Daoy (cell line): ENCODE data around the gene HBM. TPM values are rescaled to one million over a fixed set of nuclear protein-coding genes. Genes with fewer than 3 reads are reported as not detected.
A peak's percentile ranks its signal among the peaks of the same experiment; 100 is the strongest.
"Not testable (repeated sequence)": the region's sequence is repeated elsewhere in the genome, so short reads cannot be mapped to it uniquely, and the experiment has no call there.

Source experiments
- DNase-seq: peaks from one replicate; pipeline ENCODE4 v3.0.0-alpha.2; 2015; ENCODE audit warnings: low read depth
- total RNA-seq: library from RNA; depleted of rRNA; stranded (reverse); fragments of >200 nt; shearing (Covaris generic); gene quantifications from 2 replicates; pipeline ENCODE4 v1.2.3, GENCODE V29; 2014

Gene HBM
- total RNA-seq, 1 experiment from 2014 or later, result not detected

DNA sequence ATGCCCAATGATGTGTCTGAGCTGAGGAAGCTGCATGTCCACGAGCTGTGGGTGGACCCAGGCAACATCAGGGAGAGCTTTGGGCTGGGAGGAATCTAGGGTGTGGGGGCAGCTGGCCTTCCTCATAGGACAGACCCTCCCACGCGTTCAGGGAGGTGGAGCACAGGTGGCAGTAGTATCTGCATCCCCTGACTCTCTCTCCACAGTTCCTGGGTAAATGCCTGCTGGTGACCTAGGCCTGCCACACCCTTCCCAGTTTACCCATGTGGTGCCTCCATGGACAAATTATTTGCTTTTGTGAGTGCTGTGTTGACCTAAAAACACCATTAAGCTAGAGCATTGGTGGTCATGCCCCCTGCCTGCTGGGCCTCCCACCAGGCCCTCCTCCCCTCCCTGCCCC lies 3.2 kb downstream of the HBM start:
- DNase-seq, result no peak

DNA sequence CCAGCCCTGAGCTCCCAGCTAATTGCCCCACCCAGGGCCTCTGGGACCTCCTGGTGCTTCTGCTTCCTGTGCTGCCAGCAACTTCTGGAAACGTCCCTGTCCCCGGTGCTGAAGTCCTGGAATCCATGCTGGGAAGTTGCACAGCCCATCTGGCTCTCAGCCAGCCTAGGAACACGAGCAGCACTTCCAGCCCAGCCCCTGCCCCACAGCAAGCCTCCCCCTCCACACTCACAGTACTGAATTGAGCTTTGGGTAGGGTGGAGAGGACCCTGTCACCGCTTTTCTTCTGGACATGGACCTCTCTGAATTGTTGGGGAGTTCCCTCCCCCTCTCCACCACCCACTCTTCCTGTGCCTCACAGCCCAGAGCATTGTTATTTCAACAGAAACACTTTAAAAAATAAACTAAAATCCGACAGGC lies 4.3 kb downstream of the HBM start:
- DNase-seq, result peak; percentile 38

DNA sequence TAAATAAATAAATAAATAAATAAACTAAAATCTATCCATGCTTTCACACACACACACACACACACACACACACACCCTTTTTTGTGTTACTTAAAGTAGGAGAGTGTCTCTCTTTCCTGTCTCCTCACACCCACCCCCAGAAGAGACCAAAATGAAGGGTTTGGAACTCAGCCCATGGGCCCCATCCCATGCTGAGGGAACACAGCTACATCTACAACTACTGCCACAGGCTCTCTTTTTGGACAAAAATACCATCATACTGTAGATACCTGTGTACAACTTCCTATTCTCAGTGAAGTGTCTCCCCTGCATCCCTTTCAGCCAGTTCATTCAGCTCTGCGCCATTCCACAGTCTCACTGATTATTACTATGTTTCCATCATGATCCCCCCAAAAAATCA lies 5.0 kb downstream of the HBM start:
- no peak for DNase-seq

DNA sequence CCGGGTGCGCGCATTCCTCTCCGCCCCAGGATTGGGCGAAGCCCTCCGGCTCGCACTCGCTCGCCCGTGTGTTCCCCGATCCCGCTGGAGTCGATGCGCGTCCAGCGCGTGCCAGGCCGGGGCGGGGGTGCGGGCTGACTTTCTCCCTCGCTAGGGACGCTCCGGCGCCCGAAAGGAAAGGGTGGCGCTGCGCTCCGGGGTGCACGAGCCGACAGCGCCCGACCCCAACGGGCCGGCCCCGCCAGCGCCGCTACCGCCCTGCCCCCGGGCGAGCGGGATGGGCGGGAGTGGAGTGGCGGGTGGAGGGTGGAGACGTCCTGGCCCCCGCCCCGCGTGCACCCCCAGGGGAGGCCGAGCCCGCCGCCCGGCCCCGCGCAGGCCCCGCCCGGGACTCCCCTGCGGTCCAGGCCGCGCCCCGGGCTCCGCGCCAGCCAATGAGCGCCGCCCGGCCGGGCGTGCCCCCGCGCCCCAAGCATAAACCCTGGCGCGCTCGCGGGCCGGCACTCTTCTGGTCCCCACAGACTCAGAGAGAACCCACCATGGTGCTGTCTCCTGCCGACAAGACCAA lies 6.7 kb downstream of the HBM start, which contains the start of gene HBA2:
Gene HBA2 (plus strand): TSS at position 503 of the 568 bp plus-strand sequence. CDS start 37 bp downstream, at position 540.
- DNase-seq, result not testable (repeated sequence)

DNA sequence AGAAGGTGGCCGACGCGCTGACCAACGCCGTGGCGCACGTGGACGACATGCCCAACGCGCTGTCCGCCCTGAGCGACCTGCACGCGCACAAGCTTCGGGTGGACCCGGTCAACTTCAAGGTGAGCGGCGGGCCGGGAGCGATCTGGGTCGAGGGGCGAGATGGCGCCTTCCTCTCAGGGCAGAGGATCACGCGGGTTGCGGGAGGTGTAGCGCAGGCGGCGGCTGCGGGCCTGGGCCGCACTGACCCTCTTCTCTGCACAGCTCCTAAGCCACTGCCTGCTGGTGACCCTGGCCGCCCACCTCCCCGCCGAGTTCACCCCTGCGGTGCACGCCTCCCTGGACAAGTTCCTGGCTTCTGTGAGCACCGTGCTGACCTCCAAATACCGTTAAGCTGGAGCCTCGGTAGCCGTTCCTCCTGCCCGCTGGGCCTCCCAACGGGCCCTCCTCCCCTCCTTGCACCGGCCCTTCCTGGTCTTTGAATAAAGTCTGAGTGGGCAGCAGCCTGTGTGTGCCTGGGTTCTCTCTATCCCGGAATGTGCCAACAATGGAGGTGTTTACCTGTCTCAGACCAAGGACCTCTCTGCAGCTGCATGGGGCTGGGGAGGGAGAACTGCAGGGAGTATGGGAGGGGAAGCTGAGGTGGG lies 7.6 kb downstream of the HBM start:
- not testable (repeated sequence) for DNase-seq

DNA sequence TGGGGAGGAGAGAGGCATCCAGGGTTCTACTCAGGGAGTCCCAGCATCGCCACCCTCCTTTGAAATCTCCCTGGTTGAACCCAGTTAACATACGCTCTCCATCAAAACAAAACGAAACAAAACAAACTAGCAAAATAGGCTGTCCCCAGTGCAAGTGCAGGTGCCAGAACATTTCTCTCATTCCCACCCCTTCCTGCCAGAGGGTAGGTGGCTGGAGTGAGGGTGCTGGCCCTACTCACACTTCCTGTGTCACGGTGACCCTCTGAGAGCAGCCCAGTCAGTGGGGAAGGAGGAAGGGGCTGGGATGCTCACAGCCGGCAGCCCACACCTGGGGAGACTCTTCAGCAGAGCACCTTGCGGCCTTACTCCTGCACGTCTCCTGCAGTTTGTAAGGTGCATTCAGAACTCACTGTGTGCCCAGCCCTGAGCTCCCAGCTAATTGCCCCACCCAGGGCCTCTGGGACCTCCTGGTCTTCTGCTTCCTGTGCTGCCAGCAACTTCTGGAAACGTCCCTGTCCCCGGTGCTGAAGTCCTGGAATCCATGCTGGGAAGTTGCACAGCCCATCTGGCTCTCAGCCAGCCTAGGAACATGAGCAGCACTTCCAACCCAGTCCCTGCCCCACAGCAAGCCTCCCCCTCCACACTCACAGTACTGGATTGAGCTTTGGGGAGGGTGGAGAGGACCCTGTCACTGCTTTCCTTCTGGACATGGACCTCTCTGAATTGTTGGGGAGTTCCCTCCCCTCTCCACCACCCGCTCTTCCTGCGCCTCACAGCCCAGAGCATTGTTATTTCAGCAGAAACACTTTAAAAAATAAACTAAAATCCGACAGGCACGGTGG lies 8.4 kb downstream of the HBM start:
- peak; percentile 38 for DNase-seq

DNA sequence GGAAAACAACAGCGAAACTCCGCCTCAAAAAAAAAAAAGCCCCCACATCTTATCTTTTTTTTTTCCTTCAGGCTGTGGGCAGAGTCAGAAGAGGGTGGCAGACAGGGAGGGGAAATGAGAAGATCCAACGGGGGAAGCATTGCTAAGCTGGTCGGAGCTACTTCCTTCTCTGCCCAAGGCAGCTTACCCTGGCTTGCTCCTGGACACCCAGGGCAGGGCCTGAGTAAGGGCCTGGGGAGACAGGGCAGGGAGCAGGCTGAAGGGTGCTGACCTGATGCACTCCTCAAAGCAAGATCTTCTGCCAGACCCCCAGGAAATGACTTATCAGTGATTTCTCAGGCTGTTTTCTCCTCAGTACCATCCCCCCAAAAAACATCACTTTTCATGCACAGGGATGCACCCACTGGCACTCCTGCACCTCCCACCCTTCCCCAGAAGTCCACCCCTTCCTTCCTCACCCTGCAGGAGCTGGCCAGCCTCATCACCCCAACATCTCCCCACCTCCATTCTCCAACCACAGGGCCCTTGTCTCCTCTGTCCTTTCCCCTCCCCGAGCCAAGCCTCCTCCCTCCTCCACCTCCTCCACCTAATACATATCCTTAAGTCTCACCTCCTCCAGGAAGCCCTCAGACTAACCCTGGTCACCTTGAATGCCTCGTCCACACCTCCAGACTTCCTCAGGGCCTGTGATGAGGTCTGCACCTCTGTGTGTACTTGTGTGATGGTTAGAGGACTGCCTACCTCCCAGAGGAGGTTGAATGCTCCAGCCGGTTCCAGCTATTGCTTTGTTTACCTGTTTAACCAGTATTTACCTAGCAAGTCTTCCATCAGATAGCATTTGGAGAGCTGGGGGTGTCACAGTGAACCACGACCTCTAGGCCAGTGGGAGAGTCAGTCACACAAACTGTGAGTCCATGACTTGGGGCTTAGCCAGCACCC lies 9.5 kb downstream of the HBM start:
- DNase-seq, result no peak

DNA sequence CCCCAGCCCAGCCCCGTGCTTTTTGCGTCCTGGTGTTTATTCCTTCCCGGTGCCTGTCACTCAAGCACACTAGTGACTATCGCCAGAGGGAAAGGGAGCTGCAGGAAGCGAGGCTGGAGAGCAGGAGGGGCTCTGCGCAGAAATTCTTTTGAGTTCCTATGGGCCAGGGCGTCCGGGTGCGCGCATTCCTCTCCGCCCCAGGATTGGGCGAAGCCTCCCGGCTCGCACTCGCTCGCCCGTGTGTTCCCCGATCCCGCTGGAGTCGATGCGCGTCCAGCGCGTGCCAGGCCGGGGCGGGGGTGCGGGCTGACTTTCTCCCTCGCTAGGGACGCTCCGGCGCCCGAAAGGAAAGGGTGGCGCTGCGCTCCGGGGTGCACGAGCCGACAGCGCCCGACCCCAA lies 10.2 kb downstream of the HBM start:
- DNase-seq, result not testable (repeated sequence)

DNA sequence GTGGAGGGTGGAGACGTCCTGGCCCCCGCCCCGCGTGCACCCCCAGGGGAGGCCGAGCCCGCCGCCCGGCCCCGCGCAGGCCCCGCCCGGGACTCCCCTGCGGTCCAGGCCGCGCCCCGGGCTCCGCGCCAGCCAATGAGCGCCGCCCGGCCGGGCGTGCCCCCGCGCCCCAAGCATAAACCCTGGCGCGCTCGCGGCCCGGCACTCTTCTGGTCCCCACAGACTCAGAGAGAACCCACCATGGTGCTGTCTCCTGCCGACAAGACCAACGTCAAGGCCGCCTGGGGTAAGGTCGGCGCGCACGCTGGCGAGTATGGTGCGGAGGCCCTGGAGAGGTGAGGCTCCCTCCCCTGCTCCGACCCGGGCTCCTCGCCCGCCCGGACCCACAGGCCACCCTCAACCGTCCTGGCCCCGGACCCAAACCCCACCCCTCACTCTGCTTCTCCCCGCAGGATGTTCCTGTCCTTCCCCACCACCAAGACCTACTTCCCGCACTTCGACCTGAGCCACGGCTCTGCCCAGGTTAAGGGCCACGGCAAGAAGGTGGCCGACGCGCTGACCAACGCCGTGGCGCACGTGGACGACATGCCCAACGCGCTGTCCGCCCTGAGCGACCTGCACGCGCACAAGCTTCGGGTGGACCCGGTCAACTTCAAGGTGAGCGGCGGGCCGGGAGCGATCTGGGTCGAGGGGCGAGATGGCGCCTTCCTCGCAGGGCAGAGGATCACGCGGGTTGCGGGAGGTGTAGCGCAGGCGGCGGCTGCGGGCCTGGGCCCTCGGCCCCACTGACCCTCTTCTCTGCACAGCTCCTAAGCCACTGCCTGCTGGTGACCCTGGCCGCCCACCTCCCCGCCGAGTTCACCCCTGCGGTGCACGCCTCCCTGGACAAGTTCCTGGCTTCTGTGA lies 11.0 kb downstream of the HBM start, which contains the start of gene HBA1:
Gene HBA1 (plus strand): TSS at position 204 of the 906 bp plus-strand sequence. CDS start 37 bp downstream, at position 241.
- not testable (repeated sequence) for DNase-seq

DNA sequence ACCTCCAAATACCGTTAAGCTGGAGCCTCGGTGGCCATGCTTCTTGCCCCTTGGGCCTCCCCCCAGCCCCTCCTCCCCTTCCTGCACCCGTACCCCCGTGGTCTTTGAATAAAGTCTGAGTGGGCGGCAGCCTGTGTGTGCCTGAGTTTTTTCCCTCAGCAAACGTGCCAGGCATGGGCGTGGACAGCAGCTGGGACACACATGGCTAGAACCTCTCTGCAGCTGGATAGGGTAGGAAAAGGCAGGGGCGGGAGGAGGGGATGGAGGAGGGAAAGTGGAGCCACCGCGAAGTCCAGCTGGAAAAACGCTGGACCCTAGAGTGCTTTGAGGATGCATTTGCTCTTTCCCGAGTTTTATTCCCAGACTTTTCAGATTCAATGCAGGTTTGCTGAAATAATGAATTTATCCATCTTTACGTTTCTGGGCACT lies 11.6 kb downstream of the HBM start:
- DNase-seq, result no peak

DNA sequence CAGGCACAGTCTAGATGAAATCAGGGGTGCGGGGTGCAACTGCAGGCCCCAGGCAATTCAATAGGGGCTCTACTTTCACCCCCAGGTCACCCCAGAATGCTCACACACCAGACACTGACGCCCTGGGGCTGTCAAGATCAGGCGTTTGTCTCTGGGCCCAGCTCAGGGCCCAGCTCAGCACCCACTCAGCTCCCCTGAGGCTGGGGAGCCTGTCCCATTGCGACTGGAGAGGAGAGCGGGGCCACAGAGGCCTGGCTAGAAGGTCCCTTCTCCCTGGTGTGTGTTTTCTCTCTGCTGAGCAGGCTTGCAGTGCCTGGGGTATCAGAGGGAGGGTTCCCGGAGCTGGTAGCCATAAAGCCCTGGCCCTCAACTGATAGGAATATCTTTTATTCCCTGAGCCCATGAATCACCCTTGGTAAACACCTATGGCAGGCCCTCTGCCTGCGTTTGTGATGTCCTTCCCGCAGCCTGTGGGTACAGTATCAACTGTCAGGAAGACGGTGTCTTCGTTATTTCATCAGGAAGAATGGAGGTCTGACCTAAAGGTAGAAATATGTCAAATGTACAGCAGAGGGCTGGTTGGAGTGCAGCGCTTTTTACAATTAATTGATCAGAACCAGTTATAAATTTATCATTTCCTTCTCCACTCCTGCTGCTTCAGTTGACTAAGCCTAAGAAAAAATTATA lies 12.3 kb downstream of the HBM start:
- DNase-seq, result no peak

DNA sequence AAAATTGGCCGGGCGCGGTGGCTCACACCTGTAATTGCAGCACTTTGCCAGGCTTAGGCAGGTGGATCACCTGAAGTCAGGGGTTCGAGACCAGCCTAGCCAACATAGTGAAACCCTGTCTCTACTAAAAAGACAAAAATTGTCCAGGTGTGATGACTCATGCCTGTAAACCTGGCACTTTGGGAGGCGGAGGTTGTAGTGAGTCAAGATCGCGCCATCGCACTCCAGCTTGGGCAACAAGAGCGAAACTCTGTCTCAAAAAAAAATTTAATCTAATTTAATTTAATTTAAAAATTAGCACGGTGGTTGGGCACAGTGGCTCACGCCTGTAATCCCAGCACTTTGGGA lies 12.9 kb downstream of the HBM start:
- no peak for DNase-seq

DNA sequence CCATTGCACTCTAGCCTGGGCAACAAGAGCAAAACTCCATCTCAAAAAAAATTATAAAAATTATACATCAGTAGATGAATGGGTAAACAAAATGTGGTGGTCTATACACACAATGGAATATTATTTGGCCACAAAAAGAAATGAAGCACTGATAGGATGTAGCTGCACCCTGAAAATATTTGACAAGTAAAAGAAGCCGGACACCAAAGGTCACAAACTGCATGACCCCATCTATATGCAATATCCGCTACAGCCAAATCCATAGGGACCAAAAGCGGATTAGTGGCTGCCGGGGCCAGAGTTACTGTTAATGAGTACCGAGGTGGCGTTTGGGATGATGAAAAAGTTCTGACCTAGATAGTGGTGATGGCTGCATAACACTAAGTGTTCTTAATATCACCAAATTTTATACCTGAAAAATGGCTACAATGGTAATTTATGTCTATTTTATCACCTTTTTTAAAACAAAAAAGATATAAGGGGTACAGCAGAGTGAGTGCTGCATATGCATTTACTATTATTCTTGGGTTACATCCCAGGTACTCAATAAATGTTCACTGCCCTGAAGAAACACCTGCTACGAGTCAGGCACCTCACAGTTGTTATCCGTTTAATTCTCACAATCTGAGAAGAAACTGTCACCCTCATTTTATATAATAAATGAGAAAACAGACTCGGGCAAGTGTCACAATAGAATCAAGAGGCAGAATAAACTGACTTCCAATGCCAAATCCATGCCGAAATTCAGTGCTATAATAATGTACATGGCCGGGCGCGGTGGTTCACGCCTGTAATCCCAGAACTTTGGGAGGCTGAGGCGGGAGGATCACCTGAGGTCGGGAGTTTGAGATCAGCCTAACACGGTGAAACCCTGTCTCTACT lies 13.7 kb downstream of the HBM start:
- DNase-seq, result no peak

DNA sequence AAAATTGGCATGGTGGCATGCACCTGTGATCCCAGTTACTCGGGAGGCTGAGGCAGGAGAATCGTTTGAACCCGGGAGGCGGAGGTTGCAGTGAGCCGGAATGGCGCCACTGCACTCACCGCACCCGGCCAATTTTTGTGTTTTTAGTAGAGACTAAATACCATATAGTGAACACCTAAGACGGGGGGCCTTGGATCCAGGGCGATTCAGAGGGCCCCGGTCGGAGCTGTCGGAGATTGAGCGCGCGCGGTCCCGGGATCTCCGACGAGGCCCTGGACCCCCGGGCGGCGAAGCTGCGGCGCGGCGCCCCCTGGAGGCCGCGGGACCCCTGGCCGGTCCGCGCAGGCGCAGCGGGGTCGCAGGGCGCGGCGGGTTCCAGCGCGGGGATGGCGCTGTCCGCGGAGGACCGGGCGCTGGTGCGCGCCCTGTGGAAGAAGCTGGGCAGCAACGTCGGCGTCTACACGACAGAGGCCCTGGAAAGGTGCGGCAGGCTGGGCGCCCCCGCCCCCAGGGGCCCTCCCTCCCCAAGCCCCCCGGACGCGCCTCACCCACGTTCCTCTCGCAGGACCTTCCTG lies 14.4 kb downstream of the HBM start, which contains the start of gene HBQ1:
Gene HBQ1 (plus strand): TSS at position 359 of the 575 bp plus-strand sequence. CDS start 28 bp downstream, at position 387.
- DNase-seq, result peak; percentile 46

DNA sequence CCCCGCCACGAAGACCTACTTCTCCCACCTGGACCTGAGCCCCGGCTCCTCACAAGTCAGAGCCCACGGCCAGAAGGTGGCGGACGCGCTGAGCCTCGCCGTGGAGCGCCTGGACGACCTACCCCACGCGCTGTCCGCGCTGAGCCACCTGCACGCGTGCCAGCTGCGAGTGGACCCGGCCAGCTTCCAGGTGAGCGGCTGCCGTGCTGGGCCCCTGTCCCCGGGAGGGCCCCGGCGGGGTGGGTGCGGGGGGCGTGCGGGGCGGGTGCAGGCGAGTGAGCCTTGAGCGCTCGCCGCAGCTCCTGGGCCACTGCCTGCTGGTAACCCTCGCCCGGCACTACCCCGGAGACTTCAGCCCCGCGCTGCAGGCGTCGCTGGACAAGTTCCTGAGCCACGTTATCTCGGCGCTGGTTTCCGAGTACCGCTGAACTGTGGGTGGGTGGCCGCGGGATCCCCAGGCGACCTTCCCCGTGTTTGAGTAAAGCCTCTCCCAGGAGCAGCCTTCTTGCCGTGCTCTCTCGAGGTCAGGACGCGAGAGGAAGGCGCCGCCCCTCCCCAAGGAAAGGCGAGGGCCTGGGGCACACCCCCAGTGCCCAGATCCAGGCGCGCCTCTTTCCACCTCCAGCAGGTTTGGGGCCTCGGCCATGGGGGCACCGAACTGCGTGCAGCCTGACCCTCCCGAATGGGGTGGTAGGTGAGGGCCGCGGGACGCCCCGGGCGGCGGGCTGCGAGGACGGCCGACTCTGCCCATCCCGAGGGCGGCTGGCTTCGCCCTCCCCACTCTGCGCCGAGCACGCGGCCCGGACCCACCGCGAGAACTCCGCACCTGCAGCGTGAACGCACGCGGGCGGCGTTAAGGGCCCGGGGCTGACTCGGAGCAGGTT lies 15.1 kb downstream of the HBM start:
- DNase-seq, result peak; percentile 82

DNA sequence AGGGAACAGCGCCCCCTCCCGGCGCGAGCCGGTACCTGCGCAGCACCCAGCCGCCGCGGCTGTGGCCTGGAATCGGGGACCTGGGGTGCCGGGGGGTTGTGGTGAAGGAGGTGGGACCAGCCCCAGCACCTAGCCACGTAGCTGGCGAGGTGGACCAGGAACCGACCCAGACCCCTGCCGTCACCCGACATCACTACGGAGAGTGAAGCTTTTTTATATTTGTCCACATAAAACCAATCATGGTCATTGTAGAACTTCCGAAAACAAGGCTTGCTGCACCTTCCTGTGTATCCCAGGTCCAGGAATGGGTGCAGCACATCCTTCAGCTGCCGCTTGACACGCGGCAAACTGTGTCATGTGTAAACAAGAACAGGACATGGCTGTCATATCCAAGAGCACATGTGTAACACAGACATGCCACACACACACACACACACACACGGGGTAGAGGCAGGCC lies 15.8 kb downstream of the HBM start:
- DNase-seq, result no peak

DNA sequence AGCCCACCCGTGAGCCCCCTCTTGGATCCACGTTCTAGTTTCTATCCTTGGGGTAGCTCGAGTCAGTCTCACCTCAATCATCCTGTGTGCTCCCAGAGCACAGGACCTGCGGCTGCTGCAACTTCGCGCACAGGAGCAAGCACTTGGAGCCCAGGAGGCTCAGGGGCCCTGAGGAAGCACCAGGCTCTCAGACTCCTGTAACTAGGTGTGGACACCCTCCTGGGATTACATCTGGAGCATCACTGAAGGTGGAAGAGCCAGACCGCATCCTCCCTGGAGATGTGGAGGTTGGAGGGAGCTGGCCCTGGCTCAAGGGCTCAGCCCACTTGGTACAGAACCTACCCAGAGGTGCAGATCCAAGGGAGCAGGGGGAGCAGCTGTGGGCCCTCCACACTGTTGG lies 17.2 kb downstream of the HBM start:
- no peak for DNase-seq
